H1 (cell line): ENCODE data around the gene GSAP. TPM values are rescaled to one million over a fixed set of nuclear protein-coding genes. Genes with fewer than 3 reads are reported as not detected.

ENCODE experiments used
- CTCF ChIA-PET: fragments of 300-600 bp; sonication (Branson Sonifier 250); formaldehyde crosslinking; loops from one replicate; lab custom pipeline; 2021; ENCODE audit not compliant: partially characterized antibody; lab: Charles Lee
- POLR2A ChIA-PET: fragments of 300-600 bp; sonication (Branson Sonifier 250); formaldehyde crosslinking; loops from one replicate; lab custom pipeline; 2021; ENCODE audit warnings: inconsistent platforms; ENCODE audit not compliant: partially characterized antibody; lab: Charles Lee
- DNase-seq, 2 experiments: peaks; one replicate each; pipeline versions ENCODE4 v3.0.0 to v3.0.0-alpha.2; 2010 to 2022; ENCODE audit warnings: low spot score in 2 of 2, low read depth in 1 of 2, mixed read lengths in 1 of 2
- FAIRE-seq: peaks from 2 replicates; lab custom pipeline; 2011; peaks lifted over from hg19 to GRCh38; lab: Jason Lieb, UNC
- H2AFZ ChIP-seq: 2 replicates; pipeline ENCODE4 v1.8.1; 2012; ENCODE audit warnings: low read length, inconsistent platforms
- H2AK5ac ChIP-seq: 2 replicates; pipeline ENCODE4 v1.6.1; 2013; ENCODE audit warnings: low read depth, low read length
- H2BK120ac ChIP-seq: replicated peaks from 2 replicates; pipeline ENCODE3; 2013; ENCODE audit warnings: low read depth, low read length, inconsistent platforms
- H2BK12ac ChIP-seq: 2 replicates; pipeline ENCODE4 v1.6.1; 2013; ENCODE audit warnings: low read depth, low read length
- H2BK15ac ChIP-seq: 2 replicates; pipeline ENCODE4 v1.6.1; 2013; ENCODE audit warnings: low read length
- H2BK20ac ChIP-seq: 2 replicates; pipeline ENCODE4 v1.6.1; 2013; ENCODE audit warnings: low read length
- H2BK5ac ChIP-seq: 2 replicates; pipeline ENCODE4 v1.6.1; 2013; ENCODE audit warnings: low read depth, low read length
- H3K14ac ChIP-seq: 2 replicates; pipeline ENCODE4 v1.6.1; 2013; ENCODE audit warnings: inconsistent platforms; ENCODE audit not compliant: insufficient read length
- H3K18ac ChIP-seq: 2 replicates; pipeline ENCODE4 v1.6.1; 2013; ENCODE audit warnings: low read length; ENCODE audit errors: extremely low read depth
- H3K23ac ChIP-seq: 2 replicates; pipeline ENCODE4 v1.6.1; 2013; ENCODE audit warnings: inconsistent platforms; ENCODE audit not compliant: insufficient read length
- H3K23me2 ChIP-seq: 2 replicates; pipeline ENCODE4 v1.6.1; 2013; ENCODE audit warnings: low read depth, low read length
- H3K27ac ChIP-seq: 2 replicates; pipeline ENCODE4 v1.6.1; 2011; ENCODE audit warnings: low read depth, low read length, inconsistent platforms
- H3K27me3 ChIP-seq, 4 experiments: replicated peaks in 1 of 4; 1 replicate in 1 of 4; 2 replicates in 3 of 4; pipeline versions ENCODE4 v1.6.1 to v1.8.1; 2011 to 2013; ENCODE audit warnings: low read length in 3 of 4, mild to moderate bottlenecking in 3 of 4, inconsistent platforms in 2 of 4, mixed read lengths in 2 of 4, moderate library complexity in 1 of 4; ENCODE audit not compliant: control insufficient read depth in 3 of 4, insufficient read depth in 3 of 4; ENCODE audit errors: extremely low read depth in 1 of 4
- H3K36me3 ChIP-seq, 4 experiments: 2 replicates each; pipeline versions ENCODE4 v1.6.1 to v1.8.1; 2011 to 2013; ENCODE audit warnings: mild to moderate bottlenecking in 4 of 4, low read length in 3 of 4, moderate library complexity in 2 of 4, control low read depth in 1 of 4, inconsistent platforms in 1 of 4; ENCODE audit not compliant: insufficient read depth in 4 of 4, control insufficient read depth in 2 of 4
- H3K4ac ChIP-seq: replicated peaks from 2 replicates; pipeline ENCODE3; 2013; ENCODE audit warnings: low read length, low read depth, mixed read lengths, inconsistent platforms; ENCODE audit not compliant: insufficient read length
- H3K4me1 ChIP-seq, 4 experiments: replicated peaks in 1 of 4; 1 replicate in 1 of 4; 2 replicates in 3 of 4; pipeline versions ENCODE4 v1.6.1 to v1.8.1; 2011 to 2013; ENCODE audit warnings: low read length in 3 of 4, inconsistent platforms in 2 of 4, mixed read lengths in 1 of 4; ENCODE audit not compliant: insufficient read depth in 4 of 4, control insufficient read depth in 3 of 4
- H3K4me2 ChIP-seq, 2 experiments: 2 replicates each; pipeline versions ENCODE4 v1.6.1 to v1.8.1; 2011 to 2013; ENCODE audit warnings: low read depth in 2 of 2, low read length in 2 of 2, control low read depth in 1 of 2, inconsistent platforms in 1 of 2, mild to moderate bottlenecking in 1 of 2; ENCODE audit not compliant: insufficient read depth in 1 of 2
- H3K4me3 ChIP-seq, 4 experiments: fragments of 200-600, 300-600 bp in 1 of 4; sonication (generic), shearing (Covaris generic), sonication (Bioruptor Twin) in 1 of 4; 2 replicates each; pipeline versions ENCODE4 v1.5.1 to v1.8.1; 2011 to 2016; ENCODE audit warnings: low read length in 4 of 4, low read depth in 3 of 4, control low read depth in 2 of 4, inconsistent platforms in 2 of 4, mild to moderate bottlenecking in 2 of 4, mixed read lengths in 1 of 4, moderate library complexity in 1 of 4; ENCODE audit not compliant: insufficient read depth in 2 of 4; ENCODE audit errors: extremely low read depth in 1 of 4
- H3K56ac ChIP-seq: replicated peaks from 2 replicates; pipeline ENCODE3; 2013; ENCODE audit warnings: low read depth, mild to moderate bottlenecking, mixed read lengths, low read length, inconsistent platforms; ENCODE audit not compliant: insufficient read length
- H3K79me1 ChIP-seq: 2 replicates; pipeline ENCODE4 v1.6.1; 2013; ENCODE audit warnings: low read depth, low read length, control low read depth
- H3K79me2 ChIP-seq, 2 experiments: 2 replicates each; pipeline versions ENCODE4 v1.6.1 to v1.8.1; 2012 to 2013; ENCODE audit warnings: low read length in 2 of 2, mild to moderate bottlenecking in 2 of 2, inconsistent platforms in 1 of 2; ENCODE audit not compliant: insufficient read depth in 2 of 2, control insufficient read depth in 1 of 2
- H3K9ac ChIP-seq, 4 experiments: replicated peaks in 1 of 4; 1 replicate in 1 of 4; 2 replicates in 3 of 4; pipeline versions ENCODE4 v1.6.1 to v1.8.1; 2011 to 2013; ENCODE audit warnings: low read depth in 3 of 4, low read length in 3 of 4, control low read depth in 2 of 4, mild to moderate bottlenecking in 2 of 4, moderate library complexity in 2 of 4, inconsistent platforms in 1 of 4; ENCODE audit errors: extremely low read depth in 1 of 4
- H3K9me3 ChIP-seq, 2 experiments: 2 replicates each; pipeline versions ENCODE4 v1.6.1 to v1.8.1; 2012 to 2013; ENCODE audit warnings: mild to moderate bottlenecking in 2 of 2, moderate library complexity in 2 of 2, control low read depth in 1 of 2, inconsistent platforms in 1 of 2, low read depth in 1 of 2, low read length in 1 of 2, mixed read lengths in 1 of 2; ENCODE audit not compliant: insufficient read depth in 2 of 2
- H4K20me1 ChIP-seq, 2 experiments: replicated peaks in 1 of 2; 2 replicates each; pipeline versions ENCODE3 to v1.8.1; 2011 to 2013; ENCODE audit warnings: inconsistent platforms in 2 of 2, low read length in 2 of 2, mild to moderate bottlenecking in 1 of 2; ENCODE audit not compliant: insufficient read depth in 2 of 2, control insufficient read depth in 1 of 2
- H4K5ac ChIP-seq: 2 replicates; pipeline ENCODE4 v1.6.1; 2013; ENCODE audit warnings: low read length, low read depth, mixed read lengths, inconsistent platforms; ENCODE audit not compliant: insufficient read length
- H4K8ac ChIP-seq: 2 replicates; pipeline ENCODE4 v1.8.0; 2013; ENCODE audit warnings: mild to moderate bottlenecking, moderate library complexity, low read length, inconsistent platforms; ENCODE audit not compliant: insufficient read depth; ENCODE audit errors: extremely low read depth
- H4K91ac ChIP-seq: replicated peaks from 2 replicates; pipeline ENCODE3; 2013; ENCODE audit warnings: low read length, mixed read lengths, inconsistent platforms; ENCODE audit not compliant: insufficient read length
- KDM4A ChIP-seq: IDR thresholded peaks from one replicate; pipeline ENCODE4 v1.7.1; 2012; ENCODE audit warnings: low read depth, mild to moderate bottlenecking, moderate library complexity, low read length, inconsistent platforms; ENCODE audit not compliant: severe bottlenecking
- NRF1 ChIP-seq: IDR thresholded peaks from 2 replicates; pipeline ENCODE4 v1.6.1; 2011; ENCODE audit warnings: mild to moderate bottlenecking, low read depth, low read length, improper control_type of control experiment
- WGBS, 2 experiments: shearing (Covaris generic) in 1 of 2; methylation state at CpG; one replicate each; pipeline versions ENCODE4 v1.1.6 to v1.1.7; 2013 to 2015; ENCODE audit warnings: low lambda C conversion rate in 2 of 2, mixed read lengths in 2 of 2, inconsistent platforms in 1 of 2, low coverage in 1 of 2, missing lambda C conversion rate in 1 of 2; ENCODE audit not compliant: insufficient replicate concordance in 2 of 2, insufficient coverage in 1 of 2, insufficient read length in 1 of 2; ENCODE audit errors: extremely low coverage in 1 of 2, missing lambda C conversion rate in 1 of 2; 5-methylcytosine and 5-hydroxymethylcytosine counted together
- polyA plus RNA-seq, 7 experiments: library from polyadenylated mRNA; depleted of rRNA in 3 of 7; stranded (reverse) in 5 of 7; unstranded in 2 of 7; fragments of >200 nt in 5 of 7; fragments of 200-250 nt in 2 of 7; gene quantifications; 1 replicate in 5 of 7; 2 replicates in 1 of 7; 4 replicates in 1 of 7; pipeline versions ENCODE4 v1.2.1 to v1.2.3, GENCODE V29; 2011 to 2013; ENCODE audit warnings: missing spikeins in 2 of 7, mixed read lengths in 2 of 7
- total RNA-seq: library from RNA; stranded (reverse); fragmentation: NEBNext Ultra II Directional; extraction: Animal tissue kit (Norgen Biotek cat#: 25700); gene quantifications from 2 replicates; pipeline ENCODE4 v1.2.1, GENCODE V29; 2021

GSAP gene
- total and polyA plus RNA-seq, 2 of the 8 experiments (the other 6 are each of a cell fraction or from before 2014, with no cell fraction given): 0.93 to 2.1 TPM

GRCh38 chr7:77328669-77329068 lies 87.5 kb downstream of the GSAP start:
- H3K79me1 ChIP-seq: no peaks in the 10 kb centered on the region
- H3K4me3 ChIP-seq: no peak overlapping the region
- H4K20me1 ChIP-seq: no peaks in the 10 kb centered on the region
- DNase-seq (no peak), FAIRE-seq (no peak)
- no peak overlapping the region for H3K23ac ChIP-seq
- no peak overlapping the region for H2BK5ac ChIP-seq
- no peak overlapping the region for H2BK15ac ChIP-seq
- no peaks in the 10 kb centered on the region for H3K36me3 ChIP-seq
- no peaks in the 10 kb centered on the region for H3K79me2 ChIP-seq
- WGBS, 2 experiments: 86% methylated on average over 1 of the region's 1 CpG; no CpG with 5 or more reads in 1 of the 2 experiments
- H4K8ac ChIP-seq: no peak overlapping the region
- TF ChIP-seq NRF1: no peak
- TF ChIP-seq KDM4A: no peak
- no peaks in the 10 kb centered on the region for H3K9me3 ChIP-seq
- H3K27me3 ChIP-seq: no peaks in the 10 kb centered on the region
- H2BK12ac ChIP-seq: no peak overlapping the region
- H3K18ac ChIP-seq: no peak overlapping the region
- no peak overlapping the region for H3K27ac ChIP-seq
- H3K14ac ChIP-seq: no peak overlapping the region
- POLR2A ChIA-PET: no interaction called here
- no peak overlapping the region for H3K9ac ChIP-seq
- H3K23me2 ChIP-seq: 0 out of 2 replicates have a peak, but pooled peaks cover 3% of the 10 kb centered on the region
- no peak overlapping the region for H3K4ac ChIP-seq
- CTCF ChIA-PET: interaction anchor here (1.4 kb wide), 1 partner anchor 82 kb away, joined by 7 read pairs; no protein-coding TSS in a partner anchor
- no peak overlapping the region for H4K91ac ChIP-seq
- H3K56ac ChIP-seq: no peak overlapping the region
- H2AK5ac ChIP-seq: no peak overlapping the region
- no peak overlapping the region for H2AFZ ChIP-seq
- H3K4me1 ChIP-seq: peaks cover 0 to 10% (median 6%) of the 10 kb centered on the region in 4 experiments; a peak in 5 of 7 replicates
- no peak overlapping the region for H2BK120ac ChIP-seq
- H2BK20ac ChIP-seq: no peak overlapping the region
- no peak overlapping the region for H4K5ac ChIP-seq
- H3K4me2 ChIP-seq: no peak overlapping the region
